ENCODE results near the gene BCORL1.

- no peak for TF ChIP-seq CTCF (IDR thresholded peaks at IDR 0.05)
- no peak for TF ChIP-seq TCF12 (IDR thresholded peaks at IDR 0.05)
- no peak for TF ChIP-seq SIN3A (IDR thresholded peaks at IDR 0.05; ENCODE audit: borderline replicate concordance, low read depth, low read length)
- TF ChIP-seq PBX3 (IDR thresholded peaks at IDR 0.05): no peak
- no peak for TF ChIP-seq EZH2phosphoT487 (IDR thresholded peaks at IDR 0.05; ENCODE audit: borderline replicate concordance, low read depth)
- TF ChIP-seq POLR2AphosphoS5 (IDR thresholded peaks at IDR 0.05; ENCODE audit: low read depth, low read length): no peak
- no peak for TF ChIP-seq MEF2A (IDR thresholded peaks at IDR 0.05; ENCODE audit: borderline replicate concordance, low read depth)
- no peak for TF ChIP-seq CHD2 (IDR thresholded peaks at IDR 0.05; ENCODE audit: low read length, partially characterized antibody)
- TF ChIP-seq NRF1 (IDR thresholded peaks at IDR 0.05; ENCODE audit: low read depth, low read length): no peak
- no peak for TF ChIP-seq TEAD4 (IDR thresholded peaks at IDR 0.05; ENCODE audit: borderline replicate concordance, insufficient read depth)
Measured at GRCh38 chrX:129958083-129958465, 24.4 kb upstream of the BCORL1 start.

Data from SK-N-SH (cell line).